ENCODE data around the gene TPRX2. TPM values are rescaled to one million over a fixed set of nuclear protein-coding genes. Genes with fewer than 3 reads are reported as not detected.
"Not testable (repeated sequence)": the region's sequence is repeated elsewhere in the genome, so short reads cannot be mapped to it uniquely, and the experiment has no call there.

Gene TPRX2
- total and polyA plus RNA-seq, 10 of the 15 experiments (the other 5 are each of a cell fraction or from before 2014, with no cell fraction given): not detected

DNA sequence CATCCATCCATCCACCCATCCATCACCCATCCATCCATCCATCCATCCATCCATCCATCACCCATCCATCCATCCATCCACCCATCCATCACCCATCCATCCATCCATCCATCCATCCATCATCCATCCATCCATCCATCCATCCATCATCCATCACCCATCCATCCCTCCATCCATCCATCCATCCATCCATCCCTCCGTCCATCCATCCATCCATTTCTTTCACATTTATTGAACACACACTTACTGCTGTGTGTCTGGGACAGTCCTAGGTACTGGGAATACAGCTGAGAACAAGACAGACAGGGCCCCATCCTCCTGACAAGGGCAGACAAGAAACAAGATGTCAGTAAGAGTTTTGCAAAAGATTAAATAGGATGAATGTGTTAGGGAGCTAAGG is 40.8 kb upstream of the TPRX2 start:
- WGBS (ENCODE audit: insufficient coverage, insufficient replicate concordance, low lambda C conversion rate, missing lambda C conversion rate): 31% methylated on average over 1 of the region's 1 CpG
- H3K36me3 ChIP-seq (ENCODE audit: control insufficient read depth in 2 of 2, insufficient read depth in 2 of 2, low read length in 1 of 2); POLR2A ChIA-PET; H3K27me3 ChIP-seq (replicated peaks in 1 of 2; ENCODE audit: control insufficient read depth in 2 of 2, insufficient read depth in 2 of 2, low read length in 1 of 2); BruUV-seq (replicated peaks); H4K20me1 ChIP-seq (ENCODE audit: control insufficient read depth, insufficient read depth); H3K9me3 ChIP-seq (replicated peaks; ENCODE audit: control insufficient read depth, insufficient read depth, low read length); in situ Hi-C loops (cut with MboI); SMC1A ChIA-PET (ENCODE audit: uncharacterized antibody, unreplicated experiment); H3K4me3 ChIP-seq; FAIRE-seq; H2AFZ ChIP-seq (ENCODE audit: control insufficient read depth, low read depth, low read length); ATAC-seq; H3K9ac ChIP-seq (ENCODE audit: control insufficient read depth, insufficient read depth, low read length); H3K4me1 ChIP-seq (ENCODE audit: control insufficient read depth, insufficient read depth, low read length); RAD21 ChIA-PET (ENCODE audit: unreplicated experiment); intact Hi-C loops (cut with micrococcal nuclease; ENCODE audit: unreplicated experiment); DNase-seq (ENCODE audit: low read depth, low spot score); H3K4me2 ChIP-seq (ENCODE audit: control insufficient read depth, insufficient read depth); H3K27ac ChIP-seq (ENCODE audit: control insufficient read depth, insufficient read depth); H3K79me2 ChIP-seq (ENCODE audit: control insufficient read depth, insufficient read depth, low read length): not testable (repeated sequence)
- CTCF ChIA-PET: interaction anchor here (0.6 kb wide), 1 partner anchor 26 kb away, joined by 3 read pairs; no protein-coding TSS in a partner anchor

DNA sequence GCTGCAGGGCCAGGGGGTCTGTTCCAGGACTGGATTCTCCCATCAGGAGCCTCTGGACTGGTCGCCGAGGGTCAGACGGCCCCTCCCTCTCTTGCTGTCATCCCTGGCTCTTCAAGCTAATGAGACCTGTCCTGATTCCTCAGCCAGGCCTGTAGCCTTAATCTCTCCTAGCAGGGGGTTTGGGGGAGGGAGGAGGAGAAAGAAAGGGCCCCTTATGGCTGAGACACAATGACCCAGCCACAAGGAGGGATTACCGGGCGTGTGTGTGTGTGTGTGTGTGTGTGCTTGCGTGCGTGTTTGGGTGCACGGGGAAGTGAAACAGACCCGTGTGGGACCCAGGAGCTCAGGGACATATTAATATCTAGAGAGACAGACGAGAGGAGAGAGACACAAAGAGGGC is 39.2 kb upstream of the TPRX2 start:
- no peak for DNase-seq (ENCODE audit: low read depth, low spot score)
- H4K20me1 ChIP-seq (ENCODE audit: control insufficient read depth, insufficient read depth): no peaks in the 10 kb centered on the region
- no peak overlapping the region for H2AFZ ChIP-seq (ENCODE audit: control insufficient read depth, low read depth, low read length)
- ChIA-PET POLR2A (no interaction called here), CTCF (no interaction called here), RAD21 (ENCODE audit: unreplicated experiment) (no interaction called here), SMC1A (ENCODE audit: uncharacterized antibody, unreplicated experiment) (no interaction called here)
- H3K9me3 ChIP-seq (replicated peaks; ENCODE audit: control insufficient read depth, insufficient read depth, low read length): no peaks in the 10 kb centered on the region
- H3K4me3 ChIP-seq: no peak overlapping the region
- H3K27me3 ChIP-seq (replicated peaks in 1 of 2; ENCODE audit: control insufficient read depth in 2 of 2, insufficient read depth in 2 of 2, low read length in 1 of 2): no peaks in the 10 kb centered on the region; a peak in 3 of 4 replicates
- BruUV-seq (replicated peaks): no TSS peak
- in situ Hi-C loops (cut with MboI) (no loop called here), intact Hi-C loops (cut with micrococcal nuclease; ENCODE audit: unreplicated experiment) (no loop called here)
- H3K27ac ChIP-seq (ENCODE audit: control insufficient read depth, insufficient read depth): no peak overlapping the region
- H3K36me3 ChIP-seq (ENCODE audit: control insufficient read depth in 2 of 2, insufficient read depth in 2 of 2, low read length in 1 of 2): no peaks in the 10 kb centered on the region
- H3K9ac ChIP-seq (ENCODE audit: control insufficient read depth, insufficient read depth, low read length): no peak overlapping the region
- H3K79me2 ChIP-seq (ENCODE audit: control insufficient read depth, insufficient read depth, low read length): no peaks in the 10 kb centered on the region
- 0 out of 2 replicates have a peak overlapping the region, but pooled peaks have one; percentile 38 for H3K4me2 ChIP-seq (ENCODE audit: control insufficient read depth, insufficient read depth)
- H3K4me1 ChIP-seq (ENCODE audit: control insufficient read depth, insufficient read depth, low read length): peaks cover 4% of the 10 kb centered on the region; the same call in 1 of the 2 replicates
- TF ChIP-seq NR2C2 (IDR thresholded peaks at IDR 0.05; ENCODE audit: borderline replicate concordance, control insufficient read depth, insufficient read length, low read depth): no peak
- TF ChIP-seq, protein P1, sequence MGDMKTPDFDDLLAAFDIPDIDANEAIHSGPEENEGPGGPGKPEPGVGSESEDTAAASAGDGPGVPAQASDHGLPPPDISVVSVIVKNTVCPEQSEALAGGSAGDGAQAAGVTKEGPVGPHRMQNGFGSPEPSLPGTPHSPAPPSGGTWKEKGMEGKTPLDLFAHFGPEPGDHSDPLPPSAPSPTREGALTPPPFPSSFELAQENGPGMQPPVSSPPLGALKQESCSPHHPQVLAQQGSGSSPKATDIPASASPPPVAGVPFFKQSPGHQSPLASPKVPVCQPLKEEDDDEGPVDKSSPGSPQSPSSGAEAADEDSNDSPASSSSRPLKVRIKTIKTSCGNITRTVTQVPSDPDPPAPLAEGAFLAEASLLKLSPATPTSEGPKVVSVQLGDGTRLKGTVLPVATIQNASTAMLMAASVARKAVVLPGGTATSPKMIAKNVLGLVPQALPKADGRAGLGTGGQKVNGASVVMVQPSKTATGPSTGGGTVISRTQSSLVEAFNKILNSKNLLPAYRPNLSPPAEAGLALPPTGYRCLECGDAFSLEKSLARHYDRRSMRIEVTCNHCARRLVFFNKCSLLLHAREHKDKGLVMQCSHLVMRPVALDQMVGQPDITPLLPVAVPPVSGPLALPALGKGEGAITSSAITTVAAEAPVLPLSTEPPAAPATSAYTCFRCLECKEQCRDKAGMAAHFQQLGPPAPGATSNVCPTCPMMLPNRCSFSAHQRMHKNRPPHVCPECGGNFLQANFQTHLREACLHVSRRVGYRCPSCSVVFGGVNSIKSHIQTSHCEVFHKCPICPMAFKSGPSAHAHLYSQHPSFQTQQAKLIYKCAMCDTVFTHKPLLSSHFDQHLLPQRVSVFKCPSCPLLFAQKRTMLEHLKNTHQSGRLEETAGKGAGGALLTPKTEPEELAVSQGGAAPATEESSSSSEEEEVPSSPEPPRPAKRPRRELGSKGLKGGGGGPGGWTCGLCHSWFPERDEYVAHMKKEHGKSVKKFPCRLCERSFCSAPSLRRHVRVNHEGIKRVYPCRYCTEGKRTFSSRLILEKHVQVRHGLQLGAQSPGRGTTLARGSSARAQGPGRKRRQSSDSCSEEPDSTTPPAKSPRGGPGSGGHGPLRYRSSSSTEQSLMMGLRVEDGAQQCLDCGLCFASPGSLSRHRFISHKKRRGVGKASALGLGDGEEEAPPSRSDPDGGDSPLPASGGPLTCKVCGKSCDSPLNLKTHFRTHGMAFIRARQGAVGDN (IDR thresholded peaks at IDR 0.05): no peak
- TF ChIP-seq, protein P2, sequence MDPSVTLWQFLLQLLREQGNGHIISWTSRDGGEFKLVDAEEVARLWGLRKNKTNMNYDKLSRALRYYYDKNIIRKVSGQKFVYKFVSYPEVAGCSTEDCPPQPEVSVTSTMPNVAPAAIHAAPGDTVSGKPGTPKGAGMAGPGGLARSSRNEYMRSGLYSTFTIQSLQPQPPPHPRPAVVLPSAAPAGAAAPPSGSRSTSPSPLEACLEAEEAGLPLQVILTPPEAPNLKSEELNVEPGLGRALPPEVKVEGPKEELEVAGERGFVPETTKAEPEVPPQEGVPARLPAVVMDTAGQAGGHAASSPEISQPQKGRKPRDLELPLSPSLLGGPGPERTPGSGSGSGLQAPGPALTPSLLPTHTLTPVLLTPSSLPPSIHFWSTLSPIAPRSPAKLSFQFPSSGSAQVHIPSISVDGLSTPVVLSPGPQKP (IDR thresholded peaks at IDR 0.05; ENCODE audit: low read depth, low read length): no peak
- TF ChIP-seq IKZF2 (IDR thresholded peaks at IDR 0.05): peak in 1 of 2 experiments; percentile 22; a peak in 2 of 4 replicates
- TF ChIP-seq CBFB (IDR thresholded peaks at IDR 0.05; ENCODE audit: low read depth): no peak
- TF ChIP-seq CREB1 (IDR thresholded peaks at IDR 0.05; ENCODE audit: low read depth): no peak
- peak; percentile 68; the same call in 1 of the 2 replicates for TF ChIP-seq SPI1 (IDR thresholded peaks at IDR 0.05; ENCODE audit: borderline replicate concordance, insufficient read depth, low read depth, low read length)
- TF ChIP-seq CBX3 (IDR thresholded peaks at IDR 0.05; ENCODE audit: borderline replicate concordance, low read depth): no peak
- WGBS (ENCODE audit: insufficient coverage, insufficient replicate concordance, low lambda C conversion rate, missing lambda C conversion rate): 1% methylated on average over 10 of the region's 10 CpGs
- no peak for FAIRE-seq
- no peak for ATAC-seq
